Loucy (cell line): ENCODE measurements around the gene CD209.

Source experiments
- CTCF ChIP-seq: fragments of 200-600 bp; sonication (generic); conservative IDR thresholded peaks from 2 replicates; pipeline ENCODE4 v1.5.1; 2014; ENCODE audit warnings: mild to moderate bottlenecking, antibody characterized with exemption, low read length
- EZH2phosphoT487 ChIP-seq: fragments of 200-600 bp; IDR thresholded peaks from 2 replicates; pipeline ENCODE4 v1.6.1; 2018; ENCODE audit warnings: antibody characterized with exemption, mild to moderate bottlenecking, moderate library complexity, borderline replicate concordance

DNA sequence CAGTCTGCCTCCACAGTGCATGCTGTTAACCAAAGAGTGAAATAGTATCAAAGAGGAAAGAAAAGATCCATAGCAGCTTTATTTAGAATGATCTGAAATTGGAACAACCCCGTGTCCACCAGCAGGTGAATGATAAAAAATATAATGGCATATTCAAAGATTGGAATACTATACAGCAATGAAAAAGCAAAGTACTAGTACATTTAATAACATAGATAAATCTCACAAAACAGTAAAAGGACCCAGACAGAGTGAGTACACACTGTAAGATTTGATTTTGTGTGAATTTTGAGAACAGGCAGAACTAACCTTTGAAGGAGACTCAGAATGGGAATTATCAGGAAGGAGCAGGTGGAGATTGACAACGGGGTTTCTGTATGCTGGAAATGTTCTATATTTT is 837 bp upstream of the CD209 start:
- TF ChIP-seq CTCF (no peak), EZH2phosphoT487 (no peak)
